ENCODE measurements around the gene SCARB1.

GRCh38 chr12:124831590-124831989 lies 32.1 kb downstream of the SCARB1 start:
- TF ChIP-seq, protein P1, sequence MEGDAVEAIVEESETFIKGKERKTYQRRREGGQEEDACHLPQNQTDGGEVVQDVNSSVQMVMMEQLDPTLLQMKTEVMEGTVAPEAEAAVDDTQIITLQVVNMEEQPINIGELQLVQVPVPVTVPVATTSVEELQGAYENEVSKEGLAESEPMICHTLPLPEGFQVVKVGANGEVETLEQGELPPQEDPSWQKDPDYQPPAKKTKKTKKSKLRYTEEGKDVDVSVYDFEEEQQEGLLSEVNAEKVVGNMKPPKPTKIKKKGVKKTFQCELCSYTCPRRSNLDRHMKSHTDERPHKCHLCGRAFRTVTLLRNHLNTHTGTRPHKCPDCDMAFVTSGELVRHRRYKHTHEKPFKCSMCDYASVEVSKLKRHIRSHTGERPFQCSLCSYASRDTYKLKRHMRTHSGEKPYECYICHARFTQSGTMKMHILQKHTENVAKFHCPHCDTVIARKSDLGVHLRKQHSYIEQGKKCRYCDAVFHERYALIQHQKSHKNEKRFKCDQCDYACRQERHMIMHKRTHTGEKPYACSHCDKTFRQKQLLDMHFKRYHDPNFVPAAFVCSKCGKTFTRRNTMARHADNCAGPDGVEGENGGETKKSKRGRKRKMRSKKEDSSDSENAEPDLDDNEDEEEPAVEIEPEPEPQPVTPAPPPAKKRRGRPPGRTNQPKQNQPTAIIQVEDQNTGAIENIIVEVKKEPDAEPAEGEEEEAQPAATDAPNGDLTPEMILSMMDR (IDR thresholded peaks at IDR 0.05) = no peak
- no peak for TF ChIP-seq POLR2A (IDR thresholded peaks at IDR 0.05)

All from lower leg skin (tissue), 3 donors.